ENCODE results near the gene PLK5. TPM values are rescaled to one million over a fixed set of nuclear protein-coding genes. Genes with fewer than 3 reads are reported as not detected.
"Not testable (repeated sequence)": the region's sequence is repeated elsewhere in the genome, so short reads cannot be mapped to it uniquely, and the experiment has no call there.

PLK5 gene
- total RNA-seq, 1 donor from 2014 or later, result 0.09 TPM

GRCh38 chr19:1538978-1539377 is 15.1 kb downstream of the PLK5 start:
- TF ChIP-seq CTCF (IDR thresholded peaks at IDR 0.05; ENCODE audit: insufficient read depth, low read depth, low read length) (no peak), EZH2 (IDR thresholded peaks at IDR 0.05; ENCODE audit: insufficient read depth, low read length) (no peak)
- no peaks in the 10 kb centered on the region for H4K20me1 ChIP-seq (ENCODE audit: insufficient read depth, low read length)
- FAIRE-seq (no peak), DNase-seq (ENCODE audit: low read depth) (no peak)
- H3K27me3 ChIP-seq (ENCODE audit: insufficient read depth, low read length), result no peaks in the 10 kb centered on the region
- H3K4me2 ChIP-seq (ENCODE audit: low read length), result peak overlapping the region; percentile 54
- H3K4me1 ChIP-seq (ENCODE audit: insufficient read depth, low read length), result no peaks in the 10 kb centered on the region
- Mint-ChIP-seq H3K36me3 (ENCODE audit: low read depth, unreplicated experiment) (no peaks in the 10 kb centered on the region), H3K4me3 (ENCODE audit: unreplicated experiment) (no peak overlapping the region), H3K4me1 (ENCODE audit: low read depth, unreplicated experiment) (no peaks in the 10 kb centered on the region), H3K27me3 (ENCODE audit: low read depth, unreplicated experiment) (peaks cover 19% of the 10 kb centered on the region), H3K27ac (ENCODE audit: unreplicated experiment) (peak overlapping the region; percentile 34), H3K9me3 (ENCODE audit: unreplicated experiment) (no peaks in the 10 kb centered on the region)
- H3K79me2 ChIP-seq (ENCODE audit: insufficient read depth, low read length), result no peaks in the 10 kb centered on the region
- no peak overlapping the region for H3K4me3 ChIP-seq (ENCODE audit: insufficient read depth, low read depth, low read length)
- no peak overlapping the region for H3K27ac ChIP-seq (ENCODE audit: low read depth, low read length)
- peaks cover 2% of the 10 kb centered on the region for H3K9me3 ChIP-seq (ENCODE audit: insufficient read depth, low read depth, low read length)
- H2AFZ ChIP-seq (ENCODE audit: low read depth, low read length), result no peak overlapping the region
- no peak overlapping the region for H3K9ac ChIP-seq (ENCODE audit: low read length)
- no peaks in the 10 kb centered on the region for H3K36me3 ChIP-seq (ENCODE audit: insufficient read depth, low read length)

GRCh38 chr19:1539749-1540148 is 15.9 kb downstream of the PLK5 start:
- not testable (repeated sequence) for H3K27me3 ChIP-seq (ENCODE audit: insufficient read depth, low read length); H3K79me2 ChIP-seq (ENCODE audit: insufficient read depth, low read length); H3K4me1 Mint-ChIP-seq (ENCODE audit: low read depth, unreplicated experiment); H3K27ac Mint-ChIP-seq (ENCODE audit: unreplicated experiment); H4K20me1 ChIP-seq (ENCODE audit: insufficient read depth, low read length); H3K4me3 ChIP-seq (ENCODE audit: insufficient read depth, low read depth, low read length); H3K4me3 Mint-ChIP-seq (ENCODE audit: unreplicated experiment); H3K4me2 ChIP-seq (ENCODE audit: low read length); H3K36me3 ChIP-seq (ENCODE audit: insufficient read depth, low read length); H3K9me3 ChIP-seq (ENCODE audit: insufficient read depth, low read depth, low read length); FAIRE-seq; DNase-seq (ENCODE audit: low read depth); H3K36me3 Mint-ChIP-seq (ENCODE audit: low read depth, unreplicated experiment); H2AFZ ChIP-seq (ENCODE audit: low read depth, low read length); H3K9ac ChIP-seq (ENCODE audit: low read length); H3K27ac ChIP-seq (ENCODE audit: low read depth, low read length); H3K4me1 ChIP-seq (ENCODE audit: insufficient read depth, low read length); H3K9me3 Mint-ChIP-seq (ENCODE audit: unreplicated experiment)
- peaks cover 19% of the 10 kb centered on the region for H3K27me3 Mint-ChIP-seq (ENCODE audit: low read depth, unreplicated experiment)

GRCh38 chr19:1540365-1540925 is 16.6 kb downstream of the PLK5 start:
- no peak overlapping the region for H3K4me2 ChIP-seq (ENCODE audit: low read length)
- H3K27ac Mint-ChIP-seq (ENCODE audit: unreplicated experiment), result no peak overlapping the region
- peaks cover 2% of the 10 kb centered on the region for H3K9me3 ChIP-seq (ENCODE audit: insufficient read depth, low read depth, low read length)
- H3K9ac ChIP-seq (ENCODE audit: low read length), result no peak overlapping the region
- H3K27ac ChIP-seq (ENCODE audit: low read depth, low read length), result no peak overlapping the region
- no peak overlapping the region for H3K4me3 ChIP-seq (ENCODE audit: insufficient read depth, low read depth, low read length)
- H3K4me3 Mint-ChIP-seq (ENCODE audit: unreplicated experiment), result no peak overlapping the region
- H3K36me3 Mint-ChIP-seq (ENCODE audit: low read depth, unreplicated experiment), result no peaks in the 10 kb centered on the region
- no peaks in the 10 kb centered on the region for H3K36me3 ChIP-seq (ENCODE audit: insufficient read depth, low read length)
- peaks cover 20% of the 10 kb centered on the region for H3K27me3 Mint-ChIP-seq (ENCODE audit: low read depth, unreplicated experiment)
- H3K9me3 Mint-ChIP-seq (ENCODE audit: unreplicated experiment), result no peaks in the 10 kb centered on the region
- no peak overlapping the region for H2AFZ ChIP-seq (ENCODE audit: low read depth, low read length)
- no peaks in the 10 kb centered on the region for H3K27me3 ChIP-seq (ENCODE audit: insufficient read depth, low read length)
- no peak for DNase-seq (ENCODE audit: low read depth)
- TF ChIP-seq CTCF (IDR thresholded peaks at IDR 0.05; ENCODE audit: insufficient read depth, low read depth, low read length) (no peak), EZH2 (IDR thresholded peaks at IDR 0.05; ENCODE audit: insufficient read depth, low read length) (no peak)
- H3K4me1 Mint-ChIP-seq (ENCODE audit: low read depth, unreplicated experiment), result no peaks in the 10 kb centered on the region
- H3K79me2 ChIP-seq (ENCODE audit: insufficient read depth, low read length), result no peaks in the 10 kb centered on the region
- no peak for FAIRE-seq
- H4K20me1 ChIP-seq (ENCODE audit: insufficient read depth, low read length), result no peaks in the 10 kb centered on the region
- H3K4me1 ChIP-seq (ENCODE audit: insufficient read depth, low read length), result no peaks in the 10 kb centered on the region

Data from astrocyte (in vitro differentiated cells and primary cell).